ENCODE results near the gene GNG12.

GRCh38 chr1:67840449-67840848 is 7.2 kb upstream of the GNG12 start:
- no peak for TF ChIP-seq CTCF (IDR thresholded peaks at IDR 0.05)
- TF ChIP-seq POLR2AphosphoS5 (IDR thresholded peaks at IDR 0.05) = no peak
- no peak for TF ChIP-seq POLR2A (IDR thresholded peaks at IDR 0.05)

Measured in prostate gland (tissue), 2 donors.